ENCODE data around the gene PRR33. TPM values are rescaled to one million over a fixed set of nuclear protein-coding genes. Genes with fewer than 3 reads are reported as not detected.

Gene PRR33
- total and polyA plus RNA-seq, 10 of the 15 experiments (the other 5 are each of a cell fraction or from before 2014, with no cell fraction given), result 0.02 to 1.0 (median 0.38) TPM; not detected in 6

- POLR2A ChIA-PET, result no interaction called here
- Histone ChIP-seq H3K4me3 (no peak overlapping the region), H3K36me3 (ENCODE audit: control insufficient read depth in 2 of 2, insufficient read depth in 2 of 2, low read length in 1 of 2) (no peaks in the 10 kb centered on the region), H2AFZ (ENCODE audit: control insufficient read depth, low read depth, low read length) (no peak overlapping the region), H3K27me3 (replicated peaks in 1 of 2; ENCODE audit: control insufficient read depth in 2 of 2, insufficient read depth in 2 of 2, low read length in 1 of 2) (no peaks in the 10 kb centered on the region), H3K4me2 (ENCODE audit: control insufficient read depth, insufficient read depth) (no peak overlapping the region), H3K9me3 (replicated peaks; ENCODE audit: control insufficient read depth, insufficient read depth, low read length) (no peaks in the 10 kb centered on the region; the same call in 2 of the 3 replicates), H3K4me1 (ENCODE audit: control insufficient read depth, insufficient read depth, low read length) (no peaks in the 10 kb centered on the region), H4K20me1 (ENCODE audit: control insufficient read depth, insufficient read depth) (no peaks in the 10 kb centered on the region), H3K79me2 (ENCODE audit: control insufficient read depth, insufficient read depth, low read length) (no peaks in the 10 kb centered on the region), H3K9ac (ENCODE audit: control insufficient read depth, insufficient read depth, low read length) (no peak overlapping the region), H3K27ac (ENCODE audit: control insufficient read depth, insufficient read depth) (no peak overlapping the region)
- no peak for DNase-seq (ENCODE audit: low read depth, low spot score)
- no peak for FAIRE-seq
- 49% methylated on average over 13 of the region's 13 CpGs for WGBS (ENCODE audit: insufficient coverage, insufficient replicate concordance, low lambda C conversion rate, missing lambda C conversion rate)
- RAD21 ChIA-PET (ENCODE audit: unreplicated experiment), result no interaction called here
- ATAC-seq, result no peak
- intact Hi-C loops (cut with micrococcal nuclease; ENCODE audit: unreplicated experiment) (no loop called here), in situ Hi-C loops (cut with MboI) (no loop called here)
- BruUV-seq (replicated peaks), result no TSS peak
- CTCF ChIA-PET, result interaction anchor here (0.7 to 1.0 kb wide), 2 partner anchors 9 to 31 kb away, joined by 3 to 4 read pairs; no protein-coding TSS in a partner anchor
- TF ChIP-seq SIX5 (IDR thresholded peaks at IDR 0.05; ENCODE audit: low read depth, low read length, severe bottlenecking), result no peak
- no peak for TF ChIP-seq MYC (IDR thresholded peaks at IDR 0.05; ENCODE audit: insufficient read depth, insufficient read length, insufficient replicate concordance, low read length, severe bottlenecking)
- TF ChIP-seq RBBP5 (conservative IDR thresholded peaks at IDR 0.05), result no peak
- TF ChIP-seq RB1 (IDR thresholded peaks at IDR 0.05; ENCODE audit: borderline replicate concordance), result no peak
- no peak for TF ChIP-seq BCL3 (IDR thresholded peaks at IDR 0.05; ENCODE audit: borderline replicate concordance, insufficient read depth, low read depth, low read length, poor library complexity, severe bottlenecking)
- SMC1A ChIA-PET (ENCODE audit: uncharacterized antibody, unreplicated experiment), result no interaction called here
These were observed 20.7 kb upstream of the PRR33 start for GRCh38 chr11:1912289-1912878.

GRCh38 chr11:1909524-1909923, 17.8 kb upstream of the PRR33 start:
- DNase-seq (ENCODE audit: low read depth, low spot score) (no peak), FAIRE-seq (no peak), ATAC-seq (no peak)
- Histone ChIP-seq H4K20me1 (ENCODE audit: control insufficient read depth, insufficient read depth) (no peaks in the 10 kb centered on the region), H3K27me3 (replicated peaks in 1 of 2; ENCODE audit: control insufficient read depth in 2 of 2, insufficient read depth in 2 of 2, low read length in 1 of 2) (no peaks in the 10 kb centered on the region; a peak in 1 of 4 replicates), H3K4me2 (ENCODE audit: control insufficient read depth, insufficient read depth) (no peak overlapping the region), H3K4me3 (no peak overlapping the region), H3K27ac (ENCODE audit: control insufficient read depth, insufficient read depth) (no peak overlapping the region), H3K36me3 (ENCODE audit: control insufficient read depth in 2 of 2, insufficient read depth in 2 of 2, low read length in 1 of 2) (no peaks in the 10 kb centered on the region), H3K79me2 (ENCODE audit: control insufficient read depth, insufficient read depth, low read length) (no peaks in the 10 kb centered on the region), H3K9me3 (replicated peaks; ENCODE audit: control insufficient read depth, insufficient read depth, low read length) (no peaks in the 10 kb centered on the region), H3K9ac (ENCODE audit: control insufficient read depth, insufficient read depth, low read length) (no peak overlapping the region), H2AFZ (ENCODE audit: control insufficient read depth, low read depth, low read length) (no peak overlapping the region), H3K4me1 (ENCODE audit: control insufficient read depth, insufficient read depth, low read length) (no peaks in the 10 kb centered on the region)
- intact Hi-C loops (cut with micrococcal nuclease; ENCODE audit: unreplicated experiment), result no loop called here
- BruUV-seq (replicated peaks), result no TSS peak
- RAD21 ChIA-PET (ENCODE audit: unreplicated experiment), result no interaction called here
- 59% methylated on average over 7 of the region's 7 CpGs for WGBS (ENCODE audit: insufficient coverage, insufficient replicate concordance, low lambda C conversion rate, missing lambda C conversion rate)
- SMC1A ChIA-PET (ENCODE audit: uncharacterized antibody, unreplicated experiment), result no interaction called here
- in situ Hi-C loops (cut with MboI), result no loop called here
- CTCF ChIA-PET, result no interaction called here
- POLR2A ChIA-PET, result no interaction called here
- TF ChIP-seq CREB1 (IDR thresholded peaks at IDR 0.05; ENCODE audit: low read depth) (no peak), SP1 (IDR thresholded peaks at IDR 0.05; ENCODE audit: low read depth, low read length) (no peak), NBN (IDR thresholded peaks at IDR 0.05) (no peak), CHD1 (IDR thresholded peaks at IDR 0.05; ENCODE audit: low read depth, low read length) (no peak), CBFB (IDR thresholded peaks at IDR 0.05; ENCODE audit: low read depth) (no peak), KDM1A (IDR thresholded peaks at IDR 0.05; ENCODE audit: borderline replicate concordance) (no peak), NFYB (IDR thresholded peaks at IDR 0.05; ENCODE audit: insufficient read depth, low read depth, low read length) (no peak), JUNB (IDR thresholded peaks at IDR 0.05) (no peak), ELK1 (IDR thresholded peaks at IDR 0.05; ENCODE audit: low read depth, low read length) (no peak)
